WTC11 (cell line): Measurements from ENCODE around the gene COL19A1. TPM values are rescaled to one million over a fixed set of nuclear protein-coding genes. Genes with fewer than 3 reads are reported as not detected.

Experiments used
- ATAC-seq: fragments of 200-7000 bp; cut with Tn5 transposase; 2 replicates; pipeline ENCODE4 v1.10.0; 2021; ENCODE audit warnings: mild to moderate bottlenecking, moderate library complexity
- CTCF ChIA-PET: fragments of 300-600 bp; sonication (Branson Sonifier 250); formaldehyde crosslinking; loops from one replicate; lab custom pipeline; 2021; ENCODE audit warnings: antibody characterized with exemption; lab: Charles Lee
- POLR2A ChIA-PET: fragments of 350-600 bp; sonication (Branson Sonifier 250); formaldehyde crosslinking; loops from one replicate; lab custom pipeline; 2021; ENCODE audit warnings: antibody characterized with exemption; lab: Charles Lee
- DNase-seq: peaks from one replicate; pipeline ENCODE4 v3.0.0; 2021; ENCODE audit warnings: low spot score
- H3K27ac Mint-ChIP-seq: 2 replicates; pipeline ENCODE4 v1.8.0; 2021; ENCODE audit warnings: mixed read lengths
- H3K27me3 Mint-ChIP-seq: 2 replicates; pipeline ENCODE4 v1.8.0; 2021; ENCODE audit warnings: low read depth, mild to moderate bottlenecking, moderate library complexity, mixed read lengths
- H3K36me3 Mint-ChIP-seq: 2 replicates; pipeline ENCODE4 v1.8.0; 2021; ENCODE audit warnings: mixed read lengths
- H3K4me1 Mint-ChIP-seq: 2 replicates; pipeline ENCODE4 v1.8.0; 2022; ENCODE audit warnings: mixed read lengths
- H3K4me3 Mint-ChIP-seq: 2 replicates; pipeline ENCODE4 v1.8.0; 2021; ENCODE audit warnings: mild to moderate bottlenecking, moderate library complexity, mixed read lengths
- H3K9me3 Mint-ChIP-seq: 2 replicates; pipeline ENCODE4 v1.8.0; 2021; ENCODE audit warnings: mixed read lengths
- AFF4 ChIP-seq: sonication (generic); formaldehyde crosslinking; IDR thresholded peaks from 2 replicates; pipeline ENCODE4 v1.8.1; 2023; ENCODE audit warnings: mild to moderate bottlenecking, missing genetic modification reagents, borderline replicate concordance
- ATF1 ChIP-seq: sonication (generic); formaldehyde crosslinking; IDR thresholded peaks from 2 replicates; pipeline ENCODE4 v1.8.1; 2023; ENCODE audit warnings: mild to moderate bottlenecking, moderate library complexity, missing genetic modification reagents
- CREM ChIP-seq: sonication (generic); formaldehyde crosslinking; IDR thresholded peaks from 2 replicates; pipeline ENCODE4 v1.8.1; 2022; ENCODE audit warnings: mild to moderate bottlenecking, missing genetic modification reagents, moderate library complexity
- CTCF ChIP-seq: fragments of 200-600 bp; IDR thresholded peaks from 2 replicates; pipeline ENCODE4 v1.8.0; 2022; ENCODE audit warnings: antibody characterized with exemption
- E2F1 ChIP-seq: sonication (generic); formaldehyde crosslinking; IDR thresholded peaks from 2 replicates; pipeline ENCODE4 v1.8.0; 2022; ENCODE audit warnings: mild to moderate bottlenecking, missing genetic modification reagents
- ELF4 ChIP-seq: sonication (generic); formaldehyde crosslinking; IDR thresholded peaks from 2 replicates; pipeline ENCODE4 v1.8.1; 2022; ENCODE audit warnings: low read depth, mild to moderate bottlenecking, moderate library complexity, missing genetic modification reagents
- ESRRA ChIP-seq: sonication (generic); formaldehyde crosslinking; IDR thresholded peaks from 2 replicates; pipeline ENCODE4 v1.8.1; 2022; ENCODE audit warnings: mild to moderate bottlenecking, missing genetic modification reagents, borderline replicate concordance
- MYBL2 ChIP-seq: sonication (generic); formaldehyde crosslinking; IDR thresholded peaks from 2 replicates; pipeline ENCODE4 v1.8.1; 2023; ENCODE audit warnings: mild to moderate bottlenecking, moderate library complexity, missing genetic modification reagents
- OVOL2 ChIP-seq: fragments of 250-450 bp; sonication (Bioruptor Pico); IDR thresholded peaks from 2 replicates; pipeline ENCODE4 v1.9.0; 2021; ENCODE audit warnings: mild to moderate bottlenecking, borderline replicate concordance
- RELA ChIP-seq: sonication (generic); formaldehyde crosslinking; IDR thresholded peaks from 2 replicates; pipeline ENCODE4 v1.8.1; 2022; ENCODE audit warnings: missing genetic modification reagents, mild to moderate bottlenecking, borderline replicate concordance
- SMAD3 ChIP-seq: sonication (generic); formaldehyde crosslinking; IDR thresholded peaks from 2 replicates; pipeline ENCODE4 v1.8.0; 2022; ENCODE audit warnings: missing genetic modification reagents, mild to moderate bottlenecking, borderline replicate concordance
- SMAD4 ChIP-seq: sonication (generic); formaldehyde crosslinking; IDR thresholded peaks from 2 replicates; pipeline ENCODE4 v1.8.0; 2022; ENCODE audit warnings: mild to moderate bottlenecking, missing genetic modification reagents
- ZMAT4 ChIP-seq: fragments of 250-450 bp; sonication (Bioruptor Pico); IDR thresholded peaks from 2 replicates; pipeline ENCODE4 v1.9.0; 2021; ENCODE audit warnings: mild to moderate bottlenecking
- ZNF232 ChIP-seq: sonication (generic); formaldehyde crosslinking; IDR thresholded peaks from 2 replicates; pipeline ENCODE4 v1.8.0; 2022; ENCODE audit warnings: mild to moderate bottlenecking, missing genetic modification reagents
- ZNF263 ChIP-seq: sonication (generic); formaldehyde crosslinking; IDR thresholded peaks from 2 replicates; pipeline ENCODE4 v1.8.1; 2022; ENCODE audit warnings: low read depth, mild to moderate bottlenecking, moderate library complexity, missing genetic modification reagents
- ZNF281 ChIP-seq: sonication (generic); formaldehyde crosslinking; IDR thresholded peaks from 2 replicates; pipeline ENCODE4 v1.8.0; 2023; ENCODE audit warnings: mild to moderate bottlenecking, missing genetic modification reagents
- ZNF416 ChIP-seq: fragments of 250-450 bp; sonication (Bioruptor Pico); IDR thresholded peaks from 2 replicates; pipeline ENCODE4 v1.9.0; 2021; ENCODE audit warnings: mild to moderate bottlenecking, inconsistent platforms
- ZNF425 ChIP-seq: fragments of 250-450 bp; sonication (Bioruptor Pico); conservative IDR thresholded peaks from 2 replicates; pipeline ENCODE4 v1.9.0; 2021; ENCODE audit warnings: mild to moderate bottlenecking
- ZNF671 ChIP-seq: fragments of 250-450 bp; sonication (Bioruptor Pico); IDR thresholded peaks from 2 replicates; pipeline ENCODE4 v1.8.0; 2021; ENCODE audit warnings: mild to moderate bottlenecking
- ZSCAN18 ChIP-seq: fragments of 250-450 bp; sonication (Bioruptor Pico); IDR thresholded peaks from 2 replicates; pipeline ENCODE4 v2.1.2; 2022; ENCODE audit warnings: mild to moderate bottlenecking, moderate library complexity
- total RNA-seq: library from RNA; stranded (reverse); gene quantifications from 3 replicates; pipeline ENCODE4 v1.2.3, GENCODE V29; 2021

COL19A1 gene
- total RNA-seq, 1 experiment from 2014 or later = not detected

GRCh38 chr6:69875715-69876114, 9.4 kb downstream of the COL19A1 start:
- ChIA-PET POLR2A (no interaction called here), CTCF (no interaction called here)
- no peaks in the 10 kb centered on the region for H3K36me3 Mint-ChIP-seq
- no peak overlapping the region for H3K4me3 Mint-ChIP-seq
- no peaks in the 10 kb centered on the region for H3K27me3 Mint-ChIP-seq
- no peak for DNase-seq
- TF ChIP-seq ZSCAN18 (CRISPR knock-in tag) (no peak), E2F1 (CRISPR knock-in tag) (no peak), ATF1 (CRISPR knock-in tag) (no peak), ZMAT4 (no peak), ZNF281 (CRISPR knock-in tag) (no peak), CTCF (no peak), RELA (CRISPR knock-in tag) (no peak), OVOL2 (CRISPR knock-in tag) (no peak), AFF4 (CRISPR knock-in tag) (no peak), ELF4 (CRISPR knock-in tag) (no peak), SMAD4 (CRISPR knock-in tag) (no peak), SMAD3 (CRISPR knock-in tag) (no peak)
- no peak for ATAC-seq
- no peak overlapping the region for H3K27ac Mint-ChIP-seq
- H3K4me1 Mint-ChIP-seq = peaks cover 4% of the 10 kb centered on the region
- H3K9me3 Mint-ChIP-seq = peaks cover 11% of the 10 kb centered on the region; the same call in 1 of the 2 replicates

- no peak for ATAC-seq
- ChIA-PET CTCF (no interaction called here), POLR2A (no interaction called here)
- H3K4me1 Mint-ChIP-seq = peaks cover 5% of the 10 kb centered on the region
- H3K36me3 Mint-ChIP-seq = no peaks in the 10 kb centered on the region
- peaks cover 10% of the 10 kb centered on the region; the same call in 1 of the 2 replicates for H3K9me3 Mint-ChIP-seq
- no peak for DNase-seq
- no peak overlapping the region for H3K27ac Mint-ChIP-seq
- H3K27me3 Mint-ChIP-seq = no peaks in the 10 kb centered on the region
- no peak overlapping the region for H3K4me3 Mint-ChIP-seq
- no peak for TF ChIP-seq ESRRA
- no peak for TF ChIP-seq ZNF425
- TF ChIP-seq ZNF671 (CRISPR knock-in tag) = no peak
- no peak for TF ChIP-seq ZNF232 (CRISPR knock-in tag)
- no peak for TF ChIP-seq ZSCAN18 (CRISPR knock-in tag)
- TF ChIP-seq CREM (CRISPR knock-in tag) = no peak
- no peak for TF ChIP-seq ZNF416 (CRISPR knock-in tag)
- TF ChIP-seq SMAD3 (CRISPR knock-in tag) = no peak
- TF ChIP-seq ZNF263 = no peak
- TF ChIP-seq MYBL2 (CRISPR knock-in tag) = no peak
These were observed 12.4 kb downstream of the COL19A1 start for GRCh38 chr6:69878795-69879194.
